HG03354 (cell line): ENCODE results near the gene CMTM2.
"Not testable (repeated sequence)": the region's sequence is repeated elsewhere in the genome, so short reads cannot be mapped to it uniquely, and the experiment has no call there.

Experiments used
- ATAC-seq: cut with Tn5 transposase; IDR thresholded peaks from one replicate; pipeline ENCODE4 v1.9.1; 2021; ENCODE audit warnings: mild to moderate bottlenecking; ENCODE audit not compliant: unreplicated experiment, poor library complexity, severe bottlenecking

CMTM2 gene

GRCh38 chr16:66621973-66622372 lies 42.7 kb downstream of the CMTM2 start:
- no peak for ATAC-seq

- ATAC-seq, result no peak
Measured at GRCh38 chr16:66622863-66623262, 43.6 kb downstream of the CMTM2 start.

DNA sequence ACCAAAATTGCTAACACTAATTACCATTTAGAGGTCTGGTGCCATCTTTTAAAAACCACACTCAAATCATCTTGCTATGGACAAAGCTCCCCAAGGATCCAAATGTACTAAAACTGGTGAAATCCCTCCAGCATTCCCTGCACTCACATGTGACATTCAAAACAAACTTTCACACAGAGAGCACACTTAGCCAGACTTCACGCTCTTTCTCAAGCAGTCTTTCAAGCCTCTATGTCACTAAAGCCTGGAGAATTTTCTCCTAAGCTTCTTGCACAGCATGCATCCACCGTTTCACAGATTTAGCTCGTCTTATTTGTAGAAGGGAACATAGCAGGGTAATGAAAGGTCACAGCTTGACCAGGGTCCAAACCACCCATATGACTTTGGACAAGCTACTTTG lies 44.5 kb downstream of the CMTM2 start:
- ATAC-seq, result no peak

DNA sequence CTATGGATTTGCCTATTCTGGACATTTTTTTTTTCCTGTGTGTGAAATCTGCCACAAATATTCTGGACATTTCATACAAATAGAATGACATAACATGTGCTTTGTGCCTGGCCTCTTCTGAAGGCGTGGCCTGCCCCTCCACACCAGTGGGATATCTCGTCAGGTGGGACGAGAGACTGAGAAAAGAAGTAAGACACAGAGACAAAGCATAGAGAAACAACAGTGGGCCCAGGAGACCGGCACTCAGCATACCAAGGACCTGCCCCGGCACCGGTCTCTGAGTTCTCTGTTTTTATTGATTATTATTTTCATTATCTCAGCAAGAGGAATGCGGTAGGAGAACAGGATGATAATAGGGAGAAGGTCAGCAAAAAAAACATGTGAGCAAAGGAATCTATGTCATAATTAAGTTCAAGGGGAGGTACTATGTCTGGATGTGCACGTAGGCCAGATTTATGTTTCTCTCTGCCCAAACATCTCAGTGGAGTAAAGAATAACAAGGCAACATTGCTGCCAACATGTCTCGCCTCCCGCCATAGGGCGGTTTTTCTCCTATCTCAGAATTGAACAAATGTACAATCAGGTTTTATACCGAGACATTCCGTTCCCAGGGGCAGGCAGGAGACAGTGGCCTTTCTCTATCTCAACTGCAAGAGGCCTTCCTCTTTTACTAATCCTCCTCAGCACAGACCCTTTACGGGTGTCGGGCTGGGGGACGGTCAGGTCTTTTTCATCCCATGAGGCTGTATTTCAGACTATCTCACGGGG lies 48.5 kb downstream of the CMTM2 start:
- ATAC-seq, result not testable (repeated sequence)

DNA sequence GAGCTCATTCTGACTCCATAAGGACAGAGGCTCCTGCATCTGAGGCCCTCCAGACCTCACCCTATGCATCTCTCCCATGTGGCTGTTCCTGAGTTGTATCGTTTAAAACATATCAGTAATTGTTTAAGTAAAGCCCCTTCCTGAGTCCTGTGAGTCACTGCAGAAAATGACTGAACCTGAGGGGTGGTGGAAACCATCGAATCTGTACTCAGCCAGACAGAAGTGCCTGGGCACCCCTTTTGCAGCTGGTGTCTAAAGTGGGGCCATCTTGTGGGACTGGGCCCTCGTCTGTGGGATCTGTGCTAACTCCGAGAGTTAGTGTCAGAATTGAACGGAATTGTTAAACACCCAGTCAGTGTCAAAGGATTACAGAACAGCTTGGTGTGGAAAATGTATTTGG lies 50.6 kb downstream of the CMTM2 start:
- ATAC-seq, result no peak

DNA sequence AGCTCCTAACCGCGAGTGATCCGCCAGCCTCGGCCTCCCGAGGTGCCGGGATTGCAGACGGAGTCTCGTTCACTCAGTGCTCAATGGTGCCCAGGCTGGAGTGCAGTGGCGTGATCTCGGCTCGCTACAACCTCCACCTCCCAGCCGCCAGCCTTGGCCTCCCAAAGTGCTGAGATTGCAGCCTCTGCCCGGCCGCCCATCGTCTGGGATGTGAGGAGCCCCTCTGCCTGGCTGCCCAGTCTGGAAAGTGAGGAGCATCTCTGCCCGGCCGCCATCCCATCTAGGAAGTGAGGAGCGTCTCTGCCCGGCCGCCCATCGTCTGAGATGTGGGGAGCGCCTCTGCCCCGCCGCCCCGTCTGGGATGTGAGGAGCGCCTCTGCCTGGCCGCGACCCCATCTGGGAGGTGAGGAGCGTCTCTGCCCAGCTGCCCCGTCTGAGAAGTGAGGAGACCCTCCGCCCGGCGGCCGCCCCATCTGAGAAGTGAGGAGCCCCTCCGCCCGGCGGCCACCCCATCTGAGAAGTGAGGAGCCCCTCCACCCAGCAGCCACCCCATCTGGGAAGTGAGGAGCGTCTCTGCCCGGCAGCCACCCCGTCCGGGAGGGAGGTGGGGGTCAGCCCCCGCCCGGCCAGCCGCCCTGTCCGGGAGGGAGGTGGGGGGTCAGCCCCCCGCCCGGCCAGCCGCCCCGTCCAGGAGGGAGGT lies 51.4 kb downstream of the CMTM2 start:
- not testable (repeated sequence) for ATAC-seq

DNA sequence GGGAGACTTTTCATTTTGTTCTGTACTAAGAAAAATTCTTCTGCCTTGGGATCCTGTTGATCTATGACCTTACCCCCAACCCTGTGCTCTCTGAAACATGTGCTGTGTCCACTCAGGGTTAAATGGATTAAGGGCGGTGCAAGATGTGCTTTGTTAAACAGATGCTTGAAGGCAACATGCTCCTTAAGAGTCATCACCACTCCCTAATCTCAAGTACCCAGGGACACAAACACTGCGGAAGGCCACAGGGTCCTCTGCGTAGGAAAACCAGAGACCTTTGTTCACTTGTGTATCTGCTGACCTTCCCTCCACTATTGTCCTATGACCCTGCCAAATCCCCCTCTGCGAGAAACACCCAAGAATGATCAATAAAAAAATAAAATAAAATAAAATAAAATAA lies 52.3 kb downstream of the CMTM2 start:
- not testable (repeated sequence) for ATAC-seq

GRCh38 chr16:66634527-66635196 lies 55.4 kb downstream of the CMTM2 start:
- no peak for ATAC-seq

- ATAC-seq, result no peak
Measured at GRCh38 chr16:66635406-66635805, 56.1 kb downstream of the CMTM2 start.

DNA sequence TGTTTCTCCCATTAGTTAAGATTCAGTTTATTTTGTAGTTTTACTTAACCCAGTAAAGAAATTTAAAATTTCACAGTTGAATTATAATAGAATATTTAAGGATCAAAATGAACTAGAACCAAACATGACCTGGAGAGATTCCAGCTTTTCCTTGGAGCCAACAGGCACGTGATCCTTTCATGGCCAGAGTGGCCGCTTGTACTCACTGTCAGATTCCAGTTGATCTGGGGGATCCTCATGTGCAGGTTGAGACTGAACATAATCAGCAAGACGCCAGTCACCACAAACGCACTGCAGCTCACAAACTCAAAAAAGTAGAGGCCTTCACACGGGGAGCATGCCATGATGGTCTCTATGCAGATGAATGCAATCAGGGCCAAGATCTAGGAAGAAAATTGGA lies 56.9 kb downstream of the CMTM2 start:
- ATAC-seq, result no peak

DNA sequence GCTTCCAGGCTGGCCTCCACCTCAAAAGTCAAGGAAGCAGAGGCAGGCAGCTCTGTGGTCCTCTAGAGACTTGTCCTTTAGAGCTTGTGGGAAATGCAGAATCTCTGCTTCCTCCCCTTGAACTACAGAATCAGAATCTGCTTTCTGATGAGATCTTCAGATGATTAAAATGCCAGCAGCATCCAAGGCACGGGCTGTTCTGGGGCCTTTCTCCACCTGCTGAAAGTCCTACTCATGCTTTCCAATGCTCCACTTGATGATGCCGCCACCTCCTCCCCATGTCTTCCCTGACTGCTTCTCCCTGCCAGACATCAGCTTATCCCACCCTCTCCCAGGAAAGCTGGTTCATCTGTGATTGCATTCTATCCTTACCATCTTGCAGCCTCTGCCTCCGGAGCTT lies 58.5 kb downstream of the CMTM2 start:
- ATAC-seq, result no peak
